HG02943 (cell line): ENCODE data around the gene RNF152.
"Not testable (repeated sequence)": the region's sequence is repeated elsewhere in the genome, so short reads cannot be mapped to it uniquely, and the experiment has no call there.

Experiments
- ATAC-seq: cut with Tn5 transposase; IDR thresholded peaks from one replicate; pipeline ENCODE4 v1.9.1; 2021; ENCODE audit warnings: mild to moderate bottlenecking, low read depth, moderate library complexity; ENCODE audit not compliant: unreplicated experiment

Gene RNF152

GRCh38 chr18:61824733-61825363 is 68.0 kb downstream of the RNF152 start:
- no peak for ATAC-seq

- ATAC-seq: no peak
These were observed 69.2 kb downstream of the RNF152 start for GRCh38 chr18:61823595-61823994.

- ATAC-seq: no peak
These were observed 69.9 kb downstream of the RNF152 start for GRCh38 chr18:61822879-61823278.

GRCh38 chr18:61821748-61822147 is 71.1 kb downstream of the RNF152 start:
- ATAC-seq: no peak

GRCh38 chr18:61820882-61821281 is 71.9 kb downstream of the RNF152 start:
- ATAC-seq: no peak

- no peak for ATAC-seq
These were observed 75.7 kb downstream of the RNF152 start for GRCh38 chr18:61817086-61817485.

GRCh38 chr18:61815885-61816470 is 76.8 kb downstream of the RNF152 start:
- ATAC-seq: no peak

- no peak for ATAC-seq
These were observed 84.5 kb downstream of the RNF152 start for GRCh38 chr18:61808286-61808685.

GRCh38 chr18:61803393-61803792 is 89.4 kb downstream of the RNF152 start:
- ATAC-seq: no peak

- ATAC-seq: no peak
These were observed 94.9 kb downstream of the RNF152 start for GRCh38 chr18:61797696-61798590.

- ATAC-seq: no peak
These were observed 101.8 kb downstream of the RNF152 start for GRCh38 chr18:61791031-61791430.

GRCh38 chr18:61787011-61787670 is 105.7 kb downstream of the RNF152 start:
- not testable (repeated sequence) for ATAC-seq

- ATAC-seq: no peak
These were observed 107.2 kb downstream of the RNF152 start for GRCh38 chr18:61785588-61785987.

- no peak for ATAC-seq
These were observed 108.0 kb downstream of the RNF152 start for GRCh38 chr18:61784834-61785233.

- no peak for ATAC-seq
These were observed 110.3 kb downstream of the RNF152 start for GRCh38 chr18:61782545-61782944.

- ATAC-seq: not testable (repeated sequence)
These were observed 116.6 kb downstream of the RNF152 start for GRCh38 chr18:61776201-61776600.

- no peak for ATAC-seq
These were observed 118.0 kb downstream of the RNF152 start for GRCh38 chr18:61774846-61775245.

GRCh38 chr18:61772293-61772848 is 120.4 kb downstream of the RNF152 start:
- ATAC-seq: no peak

GRCh38 chr18:61771861-61772260 is 120.9 kb downstream of the RNF152 start:
- no peak for ATAC-seq

GRCh38 chr18:61770279-61770678 is 122.5 kb downstream of the RNF152 start:
- ATAC-seq: no peak
